Ureter (tissue), 1 donor: ENCODE data around the gene CDH13. TPM values are rescaled to one million over a fixed set of nuclear protein-coding genes. Genes with fewer than 3 reads are reported as not detected.

ENCODE experiments used
- DNase-seq: peaks from one replicate; pipeline ENCODE4 v3.0.0-alpha.2; 2020; ENCODE audit warnings: low spot score
- total RNA-seq: library from RNA; stranded (reverse); gene quantifications from one replicate; pipeline ENCODE4 v1.2.4, GENCODE V29; 2023
- donor health status: DM: yes; HTN: yes; CAD: no.

CDH13 gene
- total RNA-seq, 1 donor from 2014 or later = 5.9 TPM

DNA sequence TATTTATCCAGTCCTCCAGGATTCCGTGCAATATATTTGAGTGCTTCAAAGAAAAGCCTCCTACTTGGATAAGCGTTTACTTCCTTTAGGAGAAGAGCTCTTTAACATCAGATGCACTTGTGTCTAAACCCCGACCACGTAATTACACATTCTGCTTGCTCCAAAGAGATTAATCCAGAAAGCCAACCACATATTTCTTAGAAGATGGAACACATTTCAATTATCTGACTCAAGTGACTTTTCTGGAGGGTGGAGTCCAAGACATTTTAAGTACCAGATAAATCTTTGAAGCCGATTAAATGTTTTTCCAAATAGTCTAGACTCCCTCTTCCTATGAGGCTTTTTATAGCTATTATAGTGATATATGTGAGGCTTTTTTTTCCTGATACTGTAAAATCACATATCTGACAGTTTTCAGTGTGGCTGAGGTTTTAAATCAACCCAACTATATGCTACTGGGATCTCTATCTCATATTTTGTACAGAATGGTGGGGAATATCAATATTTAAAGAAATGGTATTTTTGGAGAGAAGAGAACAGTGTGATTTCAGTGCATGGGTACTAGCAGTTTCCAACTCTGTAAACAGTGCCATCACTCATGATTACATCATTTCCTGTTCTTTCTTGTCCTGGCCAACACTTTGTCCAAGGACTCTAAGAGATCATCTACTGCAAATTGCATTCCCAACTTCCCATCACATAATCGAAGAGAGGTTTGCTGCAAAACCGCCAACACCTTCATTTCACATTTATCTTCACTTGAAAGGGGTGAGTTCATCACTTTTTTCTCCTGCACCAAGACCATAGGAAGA lies 988.6 kb downstream of the CDH13 start:
- DNase-seq = no peak

DNA sequence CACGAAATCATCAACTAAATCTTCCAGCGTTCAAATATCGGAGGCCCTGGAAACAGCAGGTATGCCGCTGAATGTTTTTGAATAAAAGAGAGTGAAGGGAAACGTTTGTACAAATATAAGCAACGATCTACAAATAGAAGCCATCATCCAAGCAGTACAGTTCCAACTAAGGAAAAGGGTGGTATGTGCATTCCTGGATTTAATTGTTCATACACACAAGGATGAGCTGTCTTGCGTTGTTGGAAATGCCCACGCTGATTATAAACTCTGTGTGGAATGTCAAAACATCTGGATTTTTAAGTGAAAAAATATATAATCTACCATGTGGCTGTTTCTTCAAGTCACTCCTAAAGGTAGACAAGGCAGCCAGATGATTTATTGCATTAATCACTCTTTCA lies 989.2 kb downstream of the CDH13 start:
- DNase-seq = no peak

DNA sequence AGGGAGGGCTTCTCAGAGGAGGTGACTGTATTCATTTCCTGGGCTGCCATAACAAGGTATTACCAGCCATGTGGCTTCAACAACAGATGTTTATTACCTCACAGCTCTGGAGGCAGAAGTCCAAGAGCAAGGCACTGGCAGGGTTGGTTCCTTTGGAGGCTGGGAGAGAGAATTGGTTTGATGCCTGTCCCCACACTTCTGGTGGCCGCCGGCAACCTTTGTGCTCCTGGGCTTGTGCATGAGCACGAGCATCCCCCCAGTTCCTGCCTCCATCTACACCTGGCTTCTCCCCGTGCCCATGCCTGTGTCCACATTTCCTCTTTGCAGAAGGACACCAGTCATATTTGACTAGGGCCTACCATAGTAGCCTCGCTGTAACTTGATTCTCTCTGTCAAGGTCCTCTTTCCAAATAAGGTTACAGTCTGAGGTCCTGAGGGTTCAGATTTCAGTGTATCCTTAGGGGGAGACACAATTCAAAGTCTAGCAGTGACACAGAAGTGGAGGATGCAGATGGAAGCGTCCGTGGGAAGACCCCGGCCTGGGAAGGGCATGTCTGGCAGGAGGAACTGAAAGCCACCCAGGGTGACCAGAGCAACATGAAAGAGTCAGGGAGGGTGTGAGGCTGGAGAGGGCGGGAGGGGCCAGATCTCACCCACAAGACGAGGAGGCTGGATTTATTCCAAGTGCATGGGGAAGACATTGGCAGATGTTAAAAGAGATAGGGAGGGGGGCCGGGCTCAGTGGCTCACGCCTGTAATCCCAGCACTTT lies 992.8 kb downstream of the CDH13 start:
- no peak for DNase-seq

DNA sequence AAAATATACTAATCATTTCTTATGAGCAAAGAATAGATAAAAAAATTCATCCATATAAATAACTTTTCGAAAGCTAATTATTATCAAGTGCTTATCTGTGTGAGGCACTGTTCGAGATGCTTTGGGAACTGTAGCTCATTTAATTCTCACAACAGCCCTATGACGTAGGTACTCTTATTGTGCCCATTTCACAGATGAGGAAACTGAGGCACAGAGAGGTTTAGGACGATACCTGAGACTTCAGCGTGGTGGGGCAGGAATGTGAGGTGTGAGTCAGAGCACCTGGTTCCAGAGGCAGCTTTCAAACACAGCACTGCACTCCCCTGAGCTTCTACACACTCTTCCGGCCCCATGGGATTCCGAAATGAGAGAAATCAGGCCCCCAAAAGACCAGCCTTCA lies 995.2 kb downstream of the CDH13 start:
- no peak for DNase-seq

GRCh38 chr16:83623091-83623730 lies 996.4 kb downstream of the CDH13 start:
- no peak for DNase-seq

- no peak for DNase-seq
These were observed 997.1 kb downstream of the CDH13 start for GRCh38 chr16:83623892-83624291.

- DNase-seq = no peak
These were observed 997.8 kb downstream of the CDH13 start for GRCh38 chr16:83624429-83625120.

GRCh38 chr16:83626204-83626603 lies 999.4 kb downstream of the CDH13 start:
- DNase-seq = no peak

DNA sequence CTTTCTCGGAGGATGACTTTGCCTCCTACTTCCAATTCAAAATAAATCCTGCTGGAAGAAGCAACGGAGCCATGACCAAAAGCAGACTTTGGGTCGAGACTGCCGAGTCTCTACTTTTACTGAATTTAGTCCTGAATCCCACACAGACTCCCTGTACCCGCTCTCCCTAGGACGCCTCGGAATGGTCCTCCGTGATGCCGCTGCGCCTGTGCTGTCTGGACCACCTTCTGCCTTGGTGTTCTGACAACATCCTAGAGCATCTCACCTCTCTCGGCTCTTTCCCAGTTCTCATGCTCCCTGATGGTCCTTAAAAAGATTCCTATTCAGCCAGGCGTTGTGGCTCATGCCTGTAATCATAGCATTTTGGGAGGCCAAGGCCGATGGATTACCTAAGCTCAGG lies 999.9 kb downstream of the CDH13 start:
- no peak for DNase-seq

DNA sequence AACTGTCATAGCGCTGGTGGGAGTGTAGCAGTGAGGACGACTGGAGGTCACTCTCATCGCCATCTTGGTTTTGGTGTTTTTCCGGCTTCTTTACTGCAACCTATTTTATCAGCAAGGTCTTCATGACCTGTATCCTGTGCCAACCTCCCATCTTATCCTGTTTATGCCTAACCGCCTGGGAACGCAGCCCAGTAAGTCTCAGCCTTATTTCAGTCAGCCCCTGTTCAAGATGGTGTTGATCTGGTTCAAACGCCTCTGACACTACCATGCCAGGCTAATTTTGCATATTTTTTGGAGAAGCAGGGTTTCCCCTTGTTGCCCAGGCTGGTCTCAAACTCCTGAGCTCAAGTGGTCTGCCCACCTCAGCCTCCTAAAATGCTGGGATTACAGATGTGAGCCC lies 1001.2 kb downstream of the CDH13 start:
- no peak for DNase-seq

DNA sequence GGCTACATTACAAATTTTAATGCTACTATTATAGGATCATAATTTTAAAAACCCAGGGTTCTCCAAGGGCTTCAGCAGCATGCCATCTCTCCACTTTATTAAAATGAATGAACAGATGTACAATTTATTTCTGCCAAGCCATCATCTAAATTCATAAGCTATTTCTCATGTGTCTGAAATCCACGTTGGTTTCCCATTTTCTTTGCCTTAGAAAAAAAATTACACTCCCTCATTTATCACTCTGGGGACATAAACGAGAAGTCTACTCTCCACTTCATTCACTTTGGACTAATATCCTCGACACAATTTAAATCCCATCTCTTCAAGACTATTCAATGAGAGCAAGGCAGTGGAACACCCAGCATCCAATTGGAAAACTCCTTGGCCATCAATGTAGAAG lies 1002.7 kb downstream of the CDH13 start:
- no peak for DNase-seq

GRCh38 chr16:83629836-83630235 lies 1003.1 kb downstream of the CDH13 start:
- no peak for DNase-seq

- no peak for DNase-seq
These were observed 1004.2 kb downstream of the CDH13 start for GRCh38 chr16:83630979-83631378.

DNA sequence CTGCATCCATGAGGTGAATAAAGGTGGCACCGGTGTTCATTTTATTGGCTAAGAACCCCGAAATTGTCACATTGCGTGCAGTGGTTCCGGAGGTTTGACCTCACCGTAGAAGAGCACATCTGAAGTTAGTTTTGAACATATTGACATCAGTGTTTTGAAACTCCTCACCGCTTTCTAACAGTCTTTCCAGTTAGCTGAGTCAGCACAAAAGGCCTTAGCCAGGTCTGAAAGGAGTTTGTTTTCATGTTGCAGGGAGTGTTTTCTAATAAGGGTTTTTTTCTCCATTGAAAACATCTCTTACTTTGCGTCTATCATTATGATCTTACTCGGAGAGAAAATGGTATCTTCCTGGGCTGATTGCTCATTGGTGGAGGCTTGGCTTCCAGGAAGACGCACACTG lies 1006.5 kb downstream of the CDH13 start:
- no peak for DNase-seq

- no peak for DNase-seq
These were observed 1021.6 kb downstream of the CDH13 start for GRCh38 chr16:83648347-83648746.

GRCh38 chr16:83651871-83652270 lies 1025.1 kb downstream of the CDH13 start:
- no peak for DNase-seq

- DNase-seq = no peak
These were observed 1026.2 kb downstream of the CDH13 start for GRCh38 chr16:83652943-83653342.

DNA sequence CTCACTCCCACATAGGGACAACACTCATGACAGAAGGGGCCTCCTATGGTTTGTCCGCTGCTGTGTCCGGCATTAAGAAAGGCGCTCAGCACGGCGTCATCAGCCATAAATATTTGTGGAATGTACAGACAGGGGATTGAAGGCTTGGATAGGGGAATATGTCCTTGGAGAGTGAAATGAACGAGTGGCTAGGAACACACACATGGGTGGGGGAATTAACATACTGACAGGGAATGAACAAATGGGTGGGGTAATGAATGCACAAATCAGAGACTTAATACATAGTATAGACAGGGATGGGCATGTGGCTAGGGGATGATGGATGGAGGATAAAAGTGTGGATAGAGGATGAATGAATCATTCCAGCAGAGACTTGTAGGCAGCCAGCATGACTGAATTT lies 1027.0 kb downstream of the CDH13 start:
- DNase-seq = no peak

GRCh38 chr16:83660282-83660681 lies 1033.5 kb downstream of the CDH13 start:
- no peak for DNase-seq

DNA sequence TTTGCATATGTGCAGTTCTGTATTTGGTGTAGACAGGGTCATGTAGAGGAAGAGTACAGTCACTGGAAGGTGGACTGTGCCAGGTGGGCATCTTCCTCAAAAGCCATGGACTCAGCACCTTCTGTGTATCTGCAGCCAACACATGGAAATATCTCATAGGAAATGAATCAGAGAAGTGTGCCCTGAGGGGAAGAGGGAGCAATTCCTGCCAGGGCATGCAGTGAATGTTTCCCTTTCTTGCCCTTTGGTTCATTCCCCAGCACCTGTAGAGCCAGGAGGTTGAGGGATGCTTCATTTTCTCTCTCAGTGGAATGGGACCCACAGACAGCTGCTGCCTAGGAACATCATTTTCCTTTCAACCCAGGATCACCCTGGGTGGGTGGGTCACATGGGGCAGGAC lies 1034.9 kb downstream of the CDH13 start:
- DNase-seq = no peak

GRCh38 chr16:83666449-83666848 lies 1039.7 kb downstream of the CDH13 start:
- DNase-seq = no peak

DNA sequence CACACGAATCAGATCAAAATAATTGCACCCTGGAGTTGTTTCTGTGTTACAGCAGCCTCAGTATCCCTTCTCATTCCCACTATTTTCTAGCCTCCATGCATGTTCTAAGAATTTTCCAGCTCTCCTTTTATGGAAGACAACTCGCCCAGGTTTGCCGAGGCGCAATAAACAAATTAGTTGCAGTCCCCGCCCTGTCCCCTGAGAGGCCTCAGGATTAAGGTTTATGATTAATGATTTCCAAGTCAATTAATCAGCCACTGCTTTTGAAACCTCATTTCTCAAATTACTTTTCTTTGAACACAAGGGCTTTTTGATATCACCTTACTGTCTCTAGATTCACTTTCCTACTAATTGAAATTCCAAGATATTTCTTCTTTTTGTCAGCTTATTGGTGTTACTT lies 1042.7 kb downstream of the CDH13 start:
- no peak for DNase-seq
